ENCODE results near the gene OPN1MW.
"Not testable (repeated sequence)": the region's sequence is repeated elsewhere in the genome, so short reads cannot be mapped to it uniquely, and the experiment has no call there.

Gene OPN1MW

GRCh38 chrX:154182296-154182695 is at the start of gene OPN1MW:
Gene OPN1MW, plus strand, starts transcription at chrX:154182596. Its CDS starts 82 bp downstream, at chrX:154182678.
- not testable (repeated sequence) for H3K27me3 ChIP-seq (replicated peaks; ENCODE audit: insufficient read depth, low read length); H3K9ac ChIP-seq (ENCODE audit: low read length); H3K36me3 ChIP-seq (replicated peaks; ENCODE audit: insufficient read depth, low read length); H3K27ac ChIP-seq (ENCODE audit: low read length); H3K4me2 ChIP-seq (ENCODE audit: low read depth, low read length); H3F3A ChIP-seq (ENCODE audit: insufficient read depth, low read length); H3K4me1 ChIP-seq (ENCODE audit: low read length); H3K4me3 ChIP-seq (ENCODE audit: low read length); H2AFZ ChIP-seq (ENCODE audit: low read length); DNase-seq; H3K9me2 ChIP-seq (replicated peaks; ENCODE audit: insufficient read depth, low read length); H3K9me3 ChIP-seq (replicated peaks; ENCODE audit: insufficient read depth, low read length); H3K79me2 ChIP-seq (ENCODE audit: low read length); H4K20me1 ChIP-seq (ENCODE audit: insufficient read depth, low read length)

DNA sequence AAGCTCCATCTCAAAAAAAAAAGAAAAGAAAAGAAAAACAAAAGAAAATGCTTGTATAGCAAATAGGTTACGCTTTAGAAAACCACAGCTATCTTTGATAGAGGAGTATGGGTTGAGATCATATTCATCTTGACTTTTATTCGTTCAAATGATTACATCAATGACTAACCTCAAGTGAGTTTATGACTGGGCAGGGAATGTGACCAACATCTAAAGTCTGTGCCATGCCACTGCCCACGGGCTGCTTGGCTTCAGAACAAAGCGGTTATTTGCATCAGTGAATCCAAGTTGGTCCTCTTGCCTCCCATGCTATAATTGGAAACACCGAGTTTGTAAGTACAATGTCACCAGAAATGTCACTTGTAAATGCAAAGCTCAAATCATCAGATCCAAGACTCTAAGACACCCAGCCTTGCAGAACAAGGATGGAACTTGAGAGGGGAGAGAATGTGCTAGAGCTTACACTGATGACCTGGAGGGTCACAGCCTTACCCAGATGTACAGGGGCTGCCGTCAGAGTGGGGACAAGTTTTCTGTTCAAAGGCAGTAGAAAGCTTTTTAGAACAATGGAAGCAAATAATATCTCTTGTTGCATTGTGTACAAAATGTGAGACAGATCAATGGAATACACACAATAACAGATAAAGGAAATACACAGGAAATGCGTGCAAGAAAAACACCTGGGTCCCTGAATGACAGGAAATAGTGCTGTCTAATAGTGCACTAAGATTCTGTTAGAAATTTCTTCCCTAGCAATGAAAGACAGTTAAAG is 46.8 kb upstream of the OPN1MW start:
- no peaks in the 10 kb centered on the region for H3F3A ChIP-seq (ENCODE audit: insufficient read depth, low read length)
- H3K9ac ChIP-seq (ENCODE audit: low read length) = no peak overlapping the region
- no peak for TF ChIP-seq EZH2phosphoT487 (IDR thresholded peaks at IDR 0.05; ENCODE audit: low read length)
- TF ChIP-seq EZH2 (optimal IDR thresholded peaks at IDR 0.05; ENCODE audit: low read depth, low read length) = no peak
- TF ChIP-seq, protein P1, sequence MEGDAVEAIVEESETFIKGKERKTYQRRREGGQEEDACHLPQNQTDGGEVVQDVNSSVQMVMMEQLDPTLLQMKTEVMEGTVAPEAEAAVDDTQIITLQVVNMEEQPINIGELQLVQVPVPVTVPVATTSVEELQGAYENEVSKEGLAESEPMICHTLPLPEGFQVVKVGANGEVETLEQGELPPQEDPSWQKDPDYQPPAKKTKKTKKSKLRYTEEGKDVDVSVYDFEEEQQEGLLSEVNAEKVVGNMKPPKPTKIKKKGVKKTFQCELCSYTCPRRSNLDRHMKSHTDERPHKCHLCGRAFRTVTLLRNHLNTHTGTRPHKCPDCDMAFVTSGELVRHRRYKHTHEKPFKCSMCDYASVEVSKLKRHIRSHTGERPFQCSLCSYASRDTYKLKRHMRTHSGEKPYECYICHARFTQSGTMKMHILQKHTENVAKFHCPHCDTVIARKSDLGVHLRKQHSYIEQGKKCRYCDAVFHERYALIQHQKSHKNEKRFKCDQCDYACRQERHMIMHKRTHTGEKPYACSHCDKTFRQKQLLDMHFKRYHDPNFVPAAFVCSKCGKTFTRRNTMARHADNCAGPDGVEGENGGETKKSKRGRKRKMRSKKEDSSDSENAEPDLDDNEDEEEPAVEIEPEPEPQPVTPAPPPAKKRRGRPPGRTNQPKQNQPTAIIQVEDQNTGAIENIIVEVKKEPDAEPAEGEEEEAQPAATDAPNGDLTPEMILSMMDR (IDR thresholded peaks at IDR 0.05; ENCODE audit: low read length) = no peak
- no peak for DNase-seq
- no peaks in the 10 kb centered on the region for H3K79me2 ChIP-seq (ENCODE audit: low read length)
- H3K36me3 ChIP-seq (replicated peaks; ENCODE audit: insufficient read depth, low read length) = no peaks in the 10 kb centered on the region
- H2AFZ ChIP-seq (ENCODE audit: low read length) = no peak overlapping the region
- H3K9me3 ChIP-seq (replicated peaks; ENCODE audit: insufficient read depth, low read length) = no peaks in the 10 kb centered on the region
- H4K20me1 ChIP-seq (ENCODE audit: insufficient read depth, low read length) = no peaks in the 10 kb centered on the region
- H3K27me3 ChIP-seq (replicated peaks; ENCODE audit: insufficient read depth, low read length) = 0 out of 2 replicates have a peak, but pooled peaks cover 6% of the 10 kb centered on the region
- H3K27ac ChIP-seq (ENCODE audit: low read length) = no peak overlapping the region
- H3K4me2 ChIP-seq (ENCODE audit: low read depth, low read length) = no peak overlapping the region
- H3K9me2 ChIP-seq (replicated peaks; ENCODE audit: insufficient read depth, low read length) = no peaks in the 10 kb centered on the region
- no peaks in the 10 kb centered on the region for H3K4me1 ChIP-seq (ENCODE audit: low read length)
- 0 out of 2 replicates have a peak overlapping the region, but pooled peaks have one; percentile 47 for H3K4me3 ChIP-seq (ENCODE audit: low read length)

DNA sequence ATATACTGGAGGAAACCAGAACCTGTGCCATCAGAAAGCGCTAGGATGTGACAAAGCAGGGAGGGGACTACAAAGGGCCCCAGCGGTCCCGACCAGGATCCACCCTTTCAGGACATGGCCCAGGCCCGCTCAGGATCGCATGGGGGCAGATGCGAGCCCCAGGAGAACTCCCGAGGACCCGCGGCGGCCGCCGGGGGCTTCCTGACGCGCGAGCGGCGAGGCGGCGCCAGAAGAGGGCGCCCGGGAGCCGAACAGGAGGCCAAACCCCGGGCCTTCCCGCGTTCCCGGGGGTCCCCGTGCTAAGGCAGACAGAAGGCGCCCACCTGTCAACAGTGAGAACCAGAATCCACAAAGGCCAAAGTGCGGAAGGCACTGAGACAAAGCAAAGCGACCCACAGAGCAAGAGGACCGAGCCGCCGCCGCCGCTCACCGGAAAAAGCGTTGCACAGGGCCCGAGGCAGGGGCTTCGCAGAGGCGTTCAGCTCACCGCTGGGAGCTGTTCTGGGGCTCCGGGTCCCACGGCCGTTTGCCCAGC is 45.7 kb upstream of the OPN1MW start:
- Histone ChIP-seq H3K9me2 (replicated peaks; ENCODE audit: insufficient read depth, low read length) (no peaks in the 10 kb centered on the region), H2AFZ (ENCODE audit: low read length) (peak overlapping the region; percentile 56), H3K9me3 (replicated peaks; ENCODE audit: insufficient read depth, low read length) (no peaks in the 10 kb centered on the region), H3K27ac (ENCODE audit: low read length) (no peak overlapping the region), H3K36me3 (replicated peaks; ENCODE audit: insufficient read depth, low read length) (no peaks in the 10 kb centered on the region), H3F3A (ENCODE audit: insufficient read depth, low read length) (no peaks in the 10 kb centered on the region), H3K27me3 (replicated peaks; ENCODE audit: insufficient read depth, low read length) (0 out of 2 replicates have a peak, but pooled peaks cover 6% of the 10 kb centered on the region), H3K4me2 (ENCODE audit: low read depth, low read length) (peak overlapping the region; percentile 57), H3K9ac (ENCODE audit: low read length) (no peak overlapping the region; the same call in 1 of the 2 replicates), H3K79me2 (ENCODE audit: low read length) (no peaks in the 10 kb centered on the region), H3K4me3 (ENCODE audit: low read length) (peak overlapping the region; percentile 47), H3K4me1 (ENCODE audit: low read length) (no peaks in the 10 kb centered on the region), H4K20me1 (ENCODE audit: insufficient read depth, low read length) (no peaks in the 10 kb centered on the region)
- no peak for TF ChIP-seq EZH2 (optimal IDR thresholded peaks at IDR 0.05; ENCODE audit: low read depth, low read length)
- TF ChIP-seq, protein P1 (IDR thresholded peaks at IDR 0.05; ENCODE audit: low read length) = peak; percentile 64
- peak; percentile 58 for DNase-seq

DNA sequence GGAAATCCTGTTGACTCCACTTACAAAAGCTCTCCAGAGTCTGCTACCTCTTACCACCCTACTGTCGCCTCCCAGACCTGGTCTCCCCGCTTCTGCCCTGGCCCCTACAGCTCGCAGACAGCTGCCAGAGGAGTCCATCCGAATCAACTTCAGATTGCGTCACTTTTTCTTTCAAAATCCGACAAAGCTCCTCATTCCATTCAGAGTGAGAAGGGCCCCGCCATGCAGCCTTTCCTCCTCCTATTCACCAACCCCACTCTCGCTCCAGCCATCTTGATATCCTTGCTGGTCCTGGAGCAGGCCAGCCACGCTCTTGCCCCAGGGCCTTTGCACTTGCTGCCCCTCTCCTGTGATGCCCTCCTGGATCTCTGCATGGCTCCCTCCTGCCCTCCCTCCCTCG is 43.5 kb upstream of the OPN1MW start:
- Histone ChIP-seq H3K36me3 (replicated peaks; ENCODE audit: insufficient read depth, low read length) (no peaks in the 10 kb centered on the region), H3K27me3 (replicated peaks; ENCODE audit: insufficient read depth, low read length) (0 out of 2 replicates have a peak, but pooled peaks cover 6% of the 10 kb centered on the region), H3K4me1 (ENCODE audit: low read length) (no peaks in the 10 kb centered on the region), H3K4me2 (ENCODE audit: low read depth, low read length) (no peak overlapping the region), H3F3A (ENCODE audit: insufficient read depth, low read length) (no peaks in the 10 kb centered on the region), H3K9me3 (replicated peaks; ENCODE audit: insufficient read depth, low read length) (no peaks in the 10 kb centered on the region), H4K20me1 (ENCODE audit: insufficient read depth, low read length) (no peaks in the 10 kb centered on the region), H2AFZ (ENCODE audit: low read length) (no peak overlapping the region), H3K4me3 (ENCODE audit: low read length) (no peak overlapping the region), H3K9ac (ENCODE audit: low read length) (no peak overlapping the region), H3K27ac (ENCODE audit: low read length) (no peak overlapping the region), H3K79me2 (ENCODE audit: low read length) (no peaks in the 10 kb centered on the region), H3K9me2 (replicated peaks; ENCODE audit: insufficient read depth, low read length) (no peaks in the 10 kb centered on the region)
- TF ChIP-seq EZH2 (optimal IDR thresholded peaks at IDR 0.05; ENCODE audit: low read depth, low read length) (no peak), EZH2phosphoT487 (IDR thresholded peaks at IDR 0.05; ENCODE audit: low read length) (no peak)
- TF ChIP-seq, protein P1 (IDR thresholded peaks at IDR 0.05; ENCODE audit: low read length) = no peak
- DNase-seq = no peak

Data from MM.1S (cell line).